GM21737 (cell line): Measurements from ENCODE around the gene ATP9A.
"Not testable (repeated sequence)": the region's sequence is repeated elsewhere in the genome, so short reads cannot be mapped to it uniquely, and the experiment has no call there.

ENCODE experiments used
- ATAC-seq: cut with Tn5 transposase; IDR thresholded peaks from one replicate; pipeline ENCODE4 v1.9.1; 2021; ENCODE audit warnings: mild to moderate bottlenecking, moderate library complexity; ENCODE audit not compliant: unreplicated experiment

ATP9A gene

GRCh38 chr20:51767867-51768758 lies at the start of gene ATP9A:
Gene ATP9A (minus strand): TSS chr20:51768390. CDS start chr20:51768369, 21 bp downstream.
- ATAC-seq, result no peak

GRCh38 chr20:51816856-51817255 lies 48.7 kb upstream of the ATP9A start:
- ATAC-seq, result not testable (repeated sequence)

GRCh38 chr20:51815383-51816076 lies 47.3 kb upstream of the ATP9A start:
- ATAC-seq, result no peak

- ATAC-seq, result no peak
Observed at GRCh38 chr20:51812861-51813260, 44.7 kb upstream of the ATP9A start.

- ATAC-seq, result no peak
Observed at GRCh38 chr20:51811514-51812128, 43.4 kb upstream of the ATP9A start.

GRCh38 chr20:51811042-51811355 lies 42.8 kb upstream of the ATP9A start:
- ATAC-seq, result no peak

- ATAC-seq, result no peak
Observed at GRCh38 chr20:51810155-51811041, 42.2 kb upstream of the ATP9A start.

- no peak for ATAC-seq
Observed at GRCh38 chr20:51807720-51808250, 39.6 kb upstream of the ATP9A start.

- no peak for ATAC-seq
Observed at GRCh38 chr20:51804754-51805153, 36.6 kb upstream of the ATP9A start.

GRCh38 chr20:51803148-51803854 lies 35.1 kb upstream of the ATP9A start:
- ATAC-seq, result no peak

- no peak for ATAC-seq
Observed at GRCh38 chr20:51802170-51802751, 34.1 kb upstream of the ATP9A start, which contains the start of gene SALL4. Gene SALL4 (minus strand): TSS chr20:51802521. CDS start chr20:51802408, 113 bp downstream.

GRCh38 chr20:51801823-51802123 lies 33.6 kb upstream of the ATP9A start:
- no peak for ATAC-seq

- ATAC-seq, result no peak
Observed at GRCh38 chr20:51801122-51801822, 33.1 kb upstream of the ATP9A start.

GRCh38 chr20:51800872-51801121 lies 32.6 kb upstream of the ATP9A start:
- ATAC-seq, result no peak

GRCh38 chr20:51800060-51800871 lies 32.1 kb upstream of the ATP9A start:
- ATAC-seq, result no peak

GRCh38 chr20:51799401-51799860 lies 31.2 kb upstream of the ATP9A start:
- no peak for ATAC-seq

- no peak for ATAC-seq
Observed at GRCh38 chr20:51797357-51798025, 29.3 kb upstream of the ATP9A start.

- no peak for ATAC-seq
Observed at GRCh38 chr20:51796340-51796739, 28.1 kb upstream of the ATP9A start.
